RWPE1 (cell line): ENCODE measurements around the gene CAPS.

ENCODE experiments used
- CTCF ChIA-PET: fragments of 350-600 bp; sonication (Branson Sonifier 250); formaldehyde crosslinking; extraction: SDS; loops from one replicate; lab custom pipeline; 2021; lab: Yijun Ruan, JAX
- POLR2A ChIA-PET: fragments of 400-600 bp; formaldehyde crosslinking; extraction: SDS; loops from one replicate; lab custom pipeline; 2020; ENCODE audit warnings: antibody characterized with exemption; ENCODE audit not compliant: low non-redundant PET; lab: Yijun Ruan, JAX
- DNase-seq: peaks from one replicate; pipeline ENCODE4 v3.0.0; 2012; ENCODE audit warnings: low spot score
- H3K27ac ChIP-seq: fragments of 450-650 bp; 2 replicates; pipeline ENCODE4 v1.5.1; 2017
- TF ChIP-seq, protein P1 (sequence below): fragments of 450-650 bp; conservative IDR thresholded peaks from 2 replicates; pipeline ENCODE4 v1.5.1; 2017; ENCODE audit warnings: low read depth, mild to moderate bottlenecking

The CAPS gene

DNA sequence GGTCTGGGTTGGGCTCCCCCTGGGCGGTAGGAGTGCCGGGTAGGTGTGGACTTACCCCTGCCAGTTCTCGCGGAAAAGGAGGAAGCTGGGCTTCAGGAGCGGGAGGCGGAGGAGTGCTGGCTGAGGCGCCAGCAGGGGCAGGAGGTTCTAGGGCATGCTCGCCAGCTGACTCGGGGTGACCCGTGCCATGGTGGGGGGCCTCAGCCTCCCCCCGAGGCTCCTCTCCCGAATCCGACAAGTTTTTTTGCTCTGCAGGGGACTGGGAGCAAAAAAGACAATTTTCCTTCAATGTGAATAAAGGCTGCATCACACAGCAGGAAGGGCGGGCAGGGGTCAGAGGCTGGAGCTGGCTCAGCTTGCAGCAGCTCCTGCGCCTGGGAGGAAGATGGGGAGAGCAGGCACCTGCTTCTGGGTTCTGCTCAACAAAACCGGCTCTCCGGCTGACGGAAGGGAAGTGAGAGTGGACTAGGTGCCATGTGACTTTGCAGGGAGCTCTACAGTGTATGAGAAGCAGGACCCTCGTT is 37.3 kb downstream of the CAPS start:
- ChIA-PET POLR2A (no interaction called here), CTCF (interaction anchor here (0.6 kb wide), 1 partner anchor 11 kb away, joined by 3 read pairs; no protein-coding TSS in a partner anchor)
- no peak for DNase-seq
- TF ChIP-seq, protein P1, sequence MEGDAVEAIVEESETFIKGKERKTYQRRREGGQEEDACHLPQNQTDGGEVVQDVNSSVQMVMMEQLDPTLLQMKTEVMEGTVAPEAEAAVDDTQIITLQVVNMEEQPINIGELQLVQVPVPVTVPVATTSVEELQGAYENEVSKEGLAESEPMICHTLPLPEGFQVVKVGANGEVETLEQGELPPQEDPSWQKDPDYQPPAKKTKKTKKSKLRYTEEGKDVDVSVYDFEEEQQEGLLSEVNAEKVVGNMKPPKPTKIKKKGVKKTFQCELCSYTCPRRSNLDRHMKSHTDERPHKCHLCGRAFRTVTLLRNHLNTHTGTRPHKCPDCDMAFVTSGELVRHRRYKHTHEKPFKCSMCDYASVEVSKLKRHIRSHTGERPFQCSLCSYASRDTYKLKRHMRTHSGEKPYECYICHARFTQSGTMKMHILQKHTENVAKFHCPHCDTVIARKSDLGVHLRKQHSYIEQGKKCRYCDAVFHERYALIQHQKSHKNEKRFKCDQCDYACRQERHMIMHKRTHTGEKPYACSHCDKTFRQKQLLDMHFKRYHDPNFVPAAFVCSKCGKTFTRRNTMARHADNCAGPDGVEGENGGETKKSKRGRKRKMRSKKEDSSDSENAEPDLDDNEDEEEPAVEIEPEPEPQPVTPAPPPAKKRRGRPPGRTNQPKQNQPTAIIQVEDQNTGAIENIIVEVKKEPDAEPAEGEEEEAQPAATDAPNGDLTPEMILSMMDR: no peak
- H3K27ac ChIP-seq: peak overlapping the region; percentile 24

DNA sequence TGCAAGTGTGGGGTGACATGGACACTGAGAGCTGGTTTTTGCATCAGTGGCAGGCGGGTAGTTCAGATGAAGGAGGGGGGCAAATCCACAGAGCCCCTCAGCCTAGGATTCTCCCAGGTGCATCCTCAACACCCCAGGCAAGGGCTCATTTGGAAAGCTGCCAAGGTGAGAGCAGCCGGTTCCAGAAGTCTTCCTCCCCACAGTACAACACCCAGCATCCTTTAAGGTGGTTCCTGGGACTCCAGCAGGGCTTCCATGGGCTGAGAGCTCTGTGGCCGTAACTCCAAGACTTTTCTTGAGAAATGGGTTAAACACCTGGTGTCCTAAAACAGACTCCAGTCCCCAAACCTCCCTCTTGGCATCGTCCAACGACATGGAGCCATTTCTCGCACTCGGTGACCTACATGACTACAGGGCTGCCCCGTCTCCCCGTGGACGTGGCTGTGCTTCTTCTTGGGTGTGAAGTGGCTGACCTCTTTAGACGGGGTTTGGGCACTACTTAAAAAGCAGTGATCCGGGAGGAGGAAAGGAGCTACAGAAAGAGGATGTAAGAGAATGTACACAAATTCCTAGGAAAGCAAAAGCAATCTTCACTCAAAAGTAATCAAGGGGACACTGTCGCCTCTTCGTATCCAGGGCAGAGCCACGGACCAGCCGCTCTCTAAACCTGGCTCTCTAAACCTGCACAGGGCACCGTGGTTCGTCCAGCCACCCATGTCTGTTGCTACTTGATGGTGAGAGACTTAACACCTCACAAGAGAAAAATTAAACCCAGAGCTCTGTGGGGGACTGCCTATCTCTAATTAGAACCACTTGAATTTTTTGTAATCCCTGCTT is 38.4 kb downstream of the CAPS start:
- no peak for DNase-seq
- ChIA-PET POLR2A (no interaction called here), CTCF (interaction anchor here (0.6 kb wide), 2 partner anchors 14 to 148 kb away, joined by 3 to 4 read pairs; no protein-coding TSS in a partner anchor)
- H3K27ac ChIP-seq: peak overlapping the region; percentile 24
- TF ChIP-seq, protein P1: no peak

DNA sequence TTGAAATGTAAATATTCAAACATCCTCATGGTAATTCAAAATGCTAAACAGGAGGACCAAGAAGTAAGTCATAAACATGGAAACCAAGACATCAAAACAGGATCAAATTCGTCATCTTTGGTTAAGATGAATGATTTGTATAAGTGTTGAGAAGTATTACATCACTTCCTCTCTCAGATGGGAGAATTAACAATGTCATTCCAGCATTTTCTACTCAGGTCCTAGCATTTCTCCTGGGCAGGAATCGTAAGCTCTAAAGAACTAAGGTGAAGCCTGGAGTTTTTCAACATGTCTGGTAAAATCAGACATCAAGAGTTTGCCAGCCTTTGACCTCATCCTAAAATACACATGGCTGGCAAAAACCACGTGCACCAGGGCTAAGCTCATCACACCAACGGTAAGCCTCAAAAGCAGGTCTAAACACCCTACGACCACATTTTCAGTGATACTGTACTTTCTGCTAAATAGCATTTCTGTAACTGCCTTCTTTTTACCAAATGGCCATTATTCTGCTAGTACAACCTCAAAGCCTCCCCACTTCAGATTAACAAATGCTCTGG is 39.1 kb downstream of the CAPS start:
- ChIA-PET POLR2A (no interaction called here), CTCF (interaction anchor here (0.6 kb wide), 1 partner anchor 149 kb away, joined by 3 read pairs; no protein-coding TSS in a partner anchor)
- H3K27ac ChIP-seq: peak overlapping the region; percentile 24; the same call in 1 of the 2 replicates
- DNase-seq: no peak
- TF ChIP-seq, protein P1: no peak

DNA sequence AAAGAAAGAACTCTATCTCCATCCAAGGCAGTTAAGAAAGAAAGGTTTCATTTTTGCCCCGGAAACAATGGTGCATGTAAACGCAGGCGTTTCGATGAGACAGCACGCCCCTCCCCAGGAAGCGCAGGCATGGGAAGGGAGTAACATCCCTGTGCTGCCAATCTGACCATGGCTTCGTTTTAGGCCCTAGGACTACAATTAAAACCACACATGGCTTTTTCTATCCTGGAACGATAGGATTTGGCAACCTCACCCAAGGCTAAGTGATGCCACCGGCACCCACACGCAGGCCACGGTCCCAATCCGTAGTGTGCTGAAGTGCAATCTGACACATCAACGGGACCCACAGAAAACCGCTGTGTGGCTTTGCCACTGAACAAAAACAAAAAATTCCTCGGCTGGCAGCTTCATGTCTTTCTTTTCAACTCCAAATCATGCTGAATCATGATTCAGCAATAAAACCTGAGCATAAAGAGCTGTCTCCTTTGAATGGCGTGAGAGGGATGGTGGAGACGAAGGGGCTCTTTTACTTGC is 39.7 kb downstream of the CAPS start:
- H3K27ac ChIP-seq: peak overlapping the region; percentile 49
- no peak for DNase-seq
- CTCF ChIA-PET: interaction anchor here (0.7 kb wide), 1 partner anchor 14 kb away, joined by 4 read pairs; no protein-coding TSS in a partner anchor
- TF ChIP-seq, protein P1: no peak
- POLR2A ChIA-PET: no interaction called here

DNA sequence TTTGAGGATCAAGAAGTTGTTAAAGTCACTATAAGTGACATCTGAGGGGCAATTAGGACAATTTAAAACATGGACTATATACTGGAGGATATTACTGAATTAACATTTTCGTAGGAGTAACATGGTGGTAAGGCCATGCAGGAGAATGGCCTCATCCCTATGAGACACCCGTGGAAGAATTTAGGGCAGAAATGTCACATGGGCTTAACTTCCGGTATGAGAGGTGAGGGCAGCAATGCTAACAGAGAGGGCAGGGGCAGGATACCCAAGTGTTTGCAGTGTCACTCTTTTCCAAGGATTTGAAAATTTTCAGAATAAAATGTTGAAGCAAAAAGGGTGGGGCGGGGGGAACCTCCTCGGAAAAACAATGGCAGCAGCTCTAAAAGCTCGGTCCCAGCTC is 40.2 kb downstream of the CAPS start:
- CTCF ChIA-PET: interaction anchor here (0.7 kb wide), 1 partner anchor 14 kb away, joined by 4 read pairs; no protein-coding TSS in a partner anchor

DNA sequence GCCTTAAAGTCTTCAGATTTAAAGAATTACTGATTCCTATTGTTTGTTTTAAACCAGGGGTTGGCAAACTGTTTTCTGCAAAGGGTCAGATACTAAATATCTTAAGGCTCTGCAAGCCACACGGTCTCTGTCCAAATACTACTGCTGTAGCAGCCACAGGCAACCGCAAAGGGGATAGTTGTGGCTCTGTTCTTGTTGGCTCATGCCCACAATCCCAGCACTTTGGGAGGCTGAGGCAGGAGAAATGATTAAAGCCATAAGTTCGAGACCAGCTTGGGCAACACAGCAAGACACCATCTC is 41.5 kb downstream of the CAPS start:
- DNase-seq: no peak
- ChIA-PET POLR2A (no interaction called here), CTCF (interaction anchor here (1.4 kb wide), 1 partner anchor 151 kb away, joined by 5 read pairs; no protein-coding TSS in a partner anchor)
- TF ChIP-seq, protein P1: no peak
- no peak overlapping the region for H3K27ac ChIP-seq

More for the DNA sequence above, 40.2 kb downstream of the CAPS start:
- no peak for DNase-seq
- no peak overlapping the region for H3K27ac ChIP-seq
- POLR2A ChIA-PET: no interaction called here
- TF ChIP-seq, protein P1: no peak
